K562 (cell line): ENCODE data around the gene CSTPP1.

ENCODE experiments used
- EZH2 ChIP-seq: IDR thresholded peaks from 2 replicates; pipeline ENCODE4 v1.6.1; 2012; ENCODE audit warnings: low read depth, mild to moderate bottlenecking, inconsistent platforms, low read length, borderline replicate concordance
- HEY1 ChIP-seq: fragments of 250-450 bp; sonication (Bioruptor Pico); IDR thresholded peaks from 2 replicates; pipeline ENCODE4 v1.5.0; 2020; ENCODE audit warnings: mild to moderate bottlenecking, moderate library complexity, borderline replicate concordance
- NONO ChIP-seq, 2 experiments: fragments of 200-400 bp in 1 of 2; fragments of 450-650 bp in 1 of 2; formaldehyde crosslinking in 1 of 2; IDR thresholded peaks; 2 replicates each; pipeline ENCODE4 v1.6.1; 2017; ENCODE audit warnings: low read depth in 2 of 2, mild to moderate bottlenecking in 2 of 2, moderate library complexity in 2 of 2, low read length in 1 of 2
- NR2C2 ChIP-seq, 2 experiments: fragments of 200-800 bp in 1 of 2; sonication (Bioruptor generic) in 1 of 2; sonication (generic) in 1 of 2; formaldehyde crosslinking in 1 of 2; IDR thresholded peaks; 2 replicates each; pipeline versions ENCODE4 v1.6.1 to v1.8.0; 2016 to 2022; ENCODE audit warnings: mild to moderate bottlenecking in 1 of 2, missing compliant biosample characterization in 1 of 2, missing genetic modification characterization in 1 of 2, missing genetic modification reagents in 1 of 2
- POLR2A ChIP-seq: fragments of 450-650 bp; conservative IDR thresholded peaks from 2 replicates; pipeline ENCODE4 v1.6.1; 2016
- SMAD3 ChIP-seq: fragments of 450-650 bp; formaldehyde crosslinking; conservative IDR thresholded peaks from 2 replicates; pipeline ENCODE4 v1.4.0; 2020; ENCODE audit warnings: mild to moderate bottlenecking
- SNAPC5 ChIP-seq: fragments of 250-450 bp; sonication (Bioruptor Pico); IDR thresholded peaks from 2 replicates; pipeline ENCODE4 v1.8.0; 2021; ENCODE audit warnings: moderate library complexity, mild to moderate bottlenecking, inconsistent platforms
- TCF7 ChIP-seq: sonication (generic); IDR thresholded peaks from 2 replicates; pipeline ENCODE4 v1.6.1; 2016; ENCODE audit warnings: antibody characterized with exemption, borderline replicate concordance
- ZNF133 ChIP-seq: fragments of 250-450 bp; sonication (Bioruptor Pico); IDR thresholded peaks from 2 replicates; pipeline ENCODE4 v1.4.0; 2020; ENCODE audit warnings: mild to moderate bottlenecking
- ZNF175 ChIP-seq: fragments of 200-800 bp; sonication (Bioruptor generic); IDR thresholded peaks from 2 replicates; pipeline ENCODE4 v1.6.1; 2016; ENCODE audit warnings: low read depth, mild to moderate bottlenecking, missing genetic modification characterization, missing compliant biosample characterization
- TF ChIP-seq, protein P1 (sequence below): sonication (generic); formaldehyde crosslinking; IDR thresholded peaks from 2 replicates; pipeline ENCODE4 v1.8.1; 2022; ENCODE audit warnings: missing genetic modification reagents

GRCh38 chr11:47067401-47067800, 130.8 kb downstream of the CSTPP1 start:
- TF ChIP-seq HEY1 (CRISPR knock-in tag) (no peak), ZNF175 (CRISPR knock-in tag) (no peak), POLR2A (no peak), EZH2 (no peak), ZNF133 (CRISPR knock-in tag) (no peak), NONO (IDR thresholded peaks at IDR 0.05; ENCODE audit: low read depth in 2 of 2, low read length in 1 of 2) (no peak), SMAD3 (CRISPR knock-in tag) (no peak), TCF7 (no peak), SNAPC5 (CRISPR knock-in tag) (no peak), NR2C2 (CRISPR knock-in tag; IDR thresholded peaks at IDR 0.05) (no peak), NR2C2 (tag; IDR thresholded peaks at IDR 0.05) (no peak)
- TF ChIP-seq, protein P1, sequence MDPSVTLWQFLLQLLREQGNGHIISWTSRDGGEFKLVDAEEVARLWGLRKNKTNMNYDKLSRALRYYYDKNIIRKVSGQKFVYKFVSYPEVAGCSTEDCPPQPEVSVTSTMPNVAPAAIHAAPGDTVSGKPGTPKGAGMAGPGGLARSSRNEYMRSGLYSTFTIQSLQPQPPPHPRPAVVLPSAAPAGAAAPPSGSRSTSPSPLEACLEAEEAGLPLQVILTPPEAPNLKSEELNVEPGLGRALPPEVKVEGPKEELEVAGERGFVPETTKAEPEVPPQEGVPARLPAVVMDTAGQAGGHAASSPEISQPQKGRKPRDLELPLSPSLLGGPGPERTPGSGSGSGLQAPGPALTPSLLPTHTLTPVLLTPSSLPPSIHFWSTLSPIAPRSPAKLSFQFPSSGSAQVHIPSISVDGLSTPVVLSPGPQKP (CRISPR knock-in tag): no peak
